Brain microvascular endothelial cell (primary cell): Measurements from ENCODE around the gene PTPRN2.

Experiments
- DNase-seq: peaks from one replicate; pipeline ENCODE4 v3.0.0-alpha.2; 2020
- H3K27ac ChIP-seq: fragments of 250-450 bp; sonication (Bioruptor Pico); 2 replicates; pipeline ENCODE4 v1.5.1; 2020; ENCODE audit warnings: mild to moderate bottlenecking, moderate library complexity
- H3K27me3 ChIP-seq: fragments of 250-450 bp; sonication (Bioruptor Pico); replicated peaks from 2 replicates; pipeline ENCODE4 v1.5.1; 2020; ENCODE audit warnings: mild to moderate bottlenecking
- H3K36me3 ChIP-seq: fragments of 250-450 bp; sonication (Bioruptor Pico); replicated peaks from 2 replicates; pipeline ENCODE4 v1.5.1; 2020; ENCODE audit warnings: mild to moderate bottlenecking
- H3K4me3 ChIP-seq: 2 replicates; pipeline ENCODE4 v1.5.1; 2011; ENCODE audit warnings: low read depth, mild to moderate bottlenecking, control low read depth, low read length, moderate library complexity
- in situ Hi-C: cut with HindIII; loops from 2 replicates; pipeline ENCODE4 v1.10.0; 2017; ENCODE audit warnings: low sequenced_read_pairs, low pct_ligation_motif_present
- TF ChIP-seq, protein P1 (sequence below): IDR thresholded peaks from 2 replicates; pipeline ENCODE4 v1.5.1; 2011; ENCODE audit warnings: low read depth, mild to moderate bottlenecking, moderate library complexity, low read length, control low read depth, inconsistent platforms; ENCODE audit errors: missing control alignments

PTPRN2 gene

DNA sequence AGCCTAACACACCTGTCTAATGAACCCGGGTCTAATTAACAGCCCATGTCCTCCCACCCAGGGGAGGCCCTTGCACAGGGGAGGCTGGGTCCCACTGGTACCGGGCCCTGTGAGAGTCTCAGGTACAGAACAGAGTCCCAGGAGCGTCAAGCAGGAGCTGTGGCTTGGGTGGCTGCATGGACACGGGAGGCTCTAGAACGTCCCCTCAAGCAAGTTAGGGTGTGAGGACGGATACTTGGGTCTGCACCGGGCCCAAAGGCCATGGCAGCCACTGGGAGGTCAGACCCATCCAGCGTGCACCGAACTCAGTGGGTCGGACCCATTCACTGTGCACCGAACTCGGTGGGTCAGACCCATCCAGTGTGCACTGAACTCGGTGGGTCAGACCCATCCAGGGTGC, 941.1 kb downstream of the PTPRN2 start:
- Histone ChIP-seq H3K27me3 (no peaks in the 10 kb centered on the region), H3K36me3 (no peaks in the 10 kb centered on the region), H3K4me3 (no peak overlapping the region), H3K27ac (no peak overlapping the region)
- no peak for DNase-seq
- TF ChIP-seq, protein P1, sequence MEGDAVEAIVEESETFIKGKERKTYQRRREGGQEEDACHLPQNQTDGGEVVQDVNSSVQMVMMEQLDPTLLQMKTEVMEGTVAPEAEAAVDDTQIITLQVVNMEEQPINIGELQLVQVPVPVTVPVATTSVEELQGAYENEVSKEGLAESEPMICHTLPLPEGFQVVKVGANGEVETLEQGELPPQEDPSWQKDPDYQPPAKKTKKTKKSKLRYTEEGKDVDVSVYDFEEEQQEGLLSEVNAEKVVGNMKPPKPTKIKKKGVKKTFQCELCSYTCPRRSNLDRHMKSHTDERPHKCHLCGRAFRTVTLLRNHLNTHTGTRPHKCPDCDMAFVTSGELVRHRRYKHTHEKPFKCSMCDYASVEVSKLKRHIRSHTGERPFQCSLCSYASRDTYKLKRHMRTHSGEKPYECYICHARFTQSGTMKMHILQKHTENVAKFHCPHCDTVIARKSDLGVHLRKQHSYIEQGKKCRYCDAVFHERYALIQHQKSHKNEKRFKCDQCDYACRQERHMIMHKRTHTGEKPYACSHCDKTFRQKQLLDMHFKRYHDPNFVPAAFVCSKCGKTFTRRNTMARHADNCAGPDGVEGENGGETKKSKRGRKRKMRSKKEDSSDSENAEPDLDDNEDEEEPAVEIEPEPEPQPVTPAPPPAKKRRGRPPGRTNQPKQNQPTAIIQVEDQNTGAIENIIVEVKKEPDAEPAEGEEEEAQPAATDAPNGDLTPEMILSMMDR = no peak
- in situ Hi-C loops = no loop called here

GRCh38 chr7:157645539-157645938, 942.1 kb downstream of the PTPRN2 start:
- DNase-seq = no peak
- H3K27ac ChIP-seq = no peak overlapping the region
- in situ Hi-C loops = no loop called here

DNA sequence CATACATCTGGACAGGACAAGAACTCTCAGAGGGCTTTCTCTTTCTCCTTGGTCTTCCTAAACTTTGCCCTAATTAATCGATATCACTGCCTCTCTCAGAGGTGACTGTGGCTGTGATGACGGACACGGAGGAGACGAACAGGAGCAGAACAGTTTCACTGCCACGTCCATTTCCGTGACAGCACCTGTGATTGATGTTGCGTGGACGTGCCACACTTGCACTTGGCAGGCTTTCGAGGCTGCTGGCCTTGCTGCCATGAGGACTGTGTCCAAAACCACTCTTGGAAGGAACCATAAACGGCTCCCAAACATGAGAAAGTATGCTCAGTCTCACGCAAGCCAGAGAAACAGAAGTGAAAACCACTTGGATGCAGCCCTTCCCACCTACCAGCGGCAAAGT, 942.7 kb downstream of the PTPRN2 start:
- TF ChIP-seq, protein P1 = no peak
- Histone ChIP-seq H3K4me3 (no peak overlapping the region), H3K27ac (no peak overlapping the region), H3K27me3 (no peaks in the 10 kb centered on the region), H3K36me3 (no peaks in the 10 kb centered on the region)
- in situ Hi-C loops = no loop called here
- no peak for DNase-seq

More at GRCh38 chr7:157645539-157645938, 942.1 kb downstream of the PTPRN2 start:
- H3K36me3 ChIP-seq = no peaks in the 10 kb centered on the region
- no peak overlapping the region for H3K4me3 ChIP-seq
- TF ChIP-seq, protein P1 = no peak
- H3K27me3 ChIP-seq = no peaks in the 10 kb centered on the region

DNA sequence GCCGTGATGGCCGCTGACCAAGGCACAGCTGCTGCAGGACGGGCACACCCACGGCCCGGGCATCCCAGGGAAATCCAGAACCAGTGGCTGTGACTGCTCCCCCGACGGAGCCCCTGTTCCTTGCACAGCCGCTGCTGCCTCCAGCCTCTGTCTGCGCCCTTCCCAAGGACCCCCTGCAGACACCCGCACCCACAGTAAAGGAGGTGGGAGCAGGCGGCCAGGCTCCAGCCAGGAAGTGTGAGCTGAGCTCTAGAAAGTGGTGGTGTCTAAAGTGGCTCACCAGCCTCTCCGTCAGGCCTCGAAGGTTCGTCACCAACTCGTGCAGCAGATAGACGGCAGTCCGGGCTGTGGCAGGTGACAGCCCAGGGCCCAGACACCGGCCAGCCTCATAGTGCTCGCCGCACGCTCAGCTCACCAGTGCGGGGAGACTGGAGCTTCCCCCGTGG, 944.1 kb downstream of the PTPRN2 start:
- no peaks in the 10 kb centered on the region for H3K27me3 ChIP-seq
- in situ Hi-C loops = no loop called here
- TF ChIP-seq, protein P1 = no peak

GRCh38 chr7:157641866-157642265, 945.8 kb downstream of the PTPRN2 start:
- DNase-seq = no peak
- TF ChIP-seq, protein P1 = no peak
- in situ Hi-C loops = no loop called here
- no peak overlapping the region for H3K4me3 ChIP-seq
- no peaks in the 10 kb centered on the region for H3K27me3 ChIP-seq
- H3K27ac ChIP-seq = no peak overlapping the region
- no peaks in the 10 kb centered on the region for H3K36me3 ChIP-seq

More for the DNA sequence above, 944.1 kb downstream of the PTPRN2 start:
- no peak overlapping the region for H3K4me3 ChIP-seq
- H3K27ac ChIP-seq = no peak overlapping the region
- H3K36me3 ChIP-seq = no peaks in the 10 kb centered on the region
- DNase-seq = no peak

- Histone ChIP-seq H3K27ac (no peak overlapping the region), H3K4me3 (no peak overlapping the region), H3K36me3 (no peaks in the 10 kb centered on the region), H3K27me3 (no peaks in the 10 kb centered on the region)
- TF ChIP-seq, protein P1 = no peak
- in situ Hi-C loops = no loop called here
- DNase-seq = no peak
Observed at GRCh38 chr7:157640144-157640543, 947.5 kb downstream of the PTPRN2 start.
